ENCODE measurements around the gene NSDHL.

- TF ChIP-seq CTCF (IDR thresholded peaks at IDR 0.05), result no peak
- TF ChIP-seq POLR2A (IDR thresholded peaks at IDR 0.05), result no peak
Measured at GRCh38 chrX:152823657-152824056, 7.2 kb upstream of the NSDHL start.
